NCI-H2107 treated with DMSO at 0.1 percent for 48 hours (cell line): ENCODE data around the gene TENM3.
"Not testable (repeated sequence)": the region's sequence is repeated elsewhere in the genome, so short reads cannot be mapped to it uniquely, and the experiment has no call there.

ENCODE experiments used
- DNase-seq: peaks from one replicate; lab custom pipeline; 2025; ENCODE audit not compliant: unreplicated experiment; lab: John Stamatoyannopoulos, UW

TENM3 gene

GRCh38 chr4:182802621-182803020 lies 559.4 kb downstream of the TENM3 start:
- DNase-seq, result no peak

GRCh38 chr4:182803235-182803634 lies 560.0 kb downstream of the TENM3 start:
- no peak for DNase-seq

- DNase-seq, result no peak
Observed at GRCh38 chr4:182804131-182804530, 560.9 kb downstream of the TENM3 start.

- no peak for DNase-seq
Observed at GRCh38 chr4:182805321-182805720, 562.1 kb downstream of the TENM3 start.

- no peak for DNase-seq
Observed at GRCh38 chr4:182805750-182806149, 562.5 kb downstream of the TENM3 start.

GRCh38 chr4:182806259-182807252 lies 563.4 kb downstream of the TENM3 start:
- DNase-seq, result peak; percentile 52

GRCh38 chr4:182807346-182807745 lies 564.1 kb downstream of the TENM3 start:
- no peak for DNase-seq

- no peak for DNase-seq
Observed at GRCh38 chr4:182807767-182808548, 564.8 kb downstream of the TENM3 start.

GRCh38 chr4:182808673-182809416 lies 565.6 kb downstream of the TENM3 start:
- DNase-seq, result no peak

GRCh38 chr4:182809417-182810102 lies 566.4 kb downstream of the TENM3 start:
- no peak for DNase-seq

- DNase-seq, result no peak
Observed at GRCh38 chr4:182810103-182810615, 567.0 kb downstream of the TENM3 start.

- DNase-seq, result no peak
Observed at GRCh38 chr4:182812916-182813315, 569.7 kb downstream of the TENM3 start.

- not testable (repeated sequence) for DNase-seq
Observed at GRCh38 chr4:182814065-182814464, 570.9 kb downstream of the TENM3 start.

- no peak for DNase-seq
Observed at GRCh38 chr4:182818926-182819730, 575.9 kb downstream of the TENM3 start.

GRCh38 chr4:182819751-182820150 lies 576.5 kb downstream of the TENM3 start:
- no peak for DNase-seq

GRCh38 chr4:182822554-182822953 lies 579.4 kb downstream of the TENM3 start:
- DNase-seq, result no peak

- no peak for DNase-seq
Observed at GRCh38 chr4:182823576-182823975, 580.4 kb downstream of the TENM3 start.

- no peak for DNase-seq
Observed at GRCh38 chr4:182825003-182825402, 581.8 kb downstream of the TENM3 start.

- no peak for DNase-seq
Observed at GRCh38 chr4:182825786-182826185, 582.6 kb downstream of the TENM3 start.

- no peak for DNase-seq
Observed at GRCh38 chr4:182826391-182826790, 583.2 kb downstream of the TENM3 start.
